Measurements from ENCODE around the gene SAFB2.

SAFB2 gene

DNA sequence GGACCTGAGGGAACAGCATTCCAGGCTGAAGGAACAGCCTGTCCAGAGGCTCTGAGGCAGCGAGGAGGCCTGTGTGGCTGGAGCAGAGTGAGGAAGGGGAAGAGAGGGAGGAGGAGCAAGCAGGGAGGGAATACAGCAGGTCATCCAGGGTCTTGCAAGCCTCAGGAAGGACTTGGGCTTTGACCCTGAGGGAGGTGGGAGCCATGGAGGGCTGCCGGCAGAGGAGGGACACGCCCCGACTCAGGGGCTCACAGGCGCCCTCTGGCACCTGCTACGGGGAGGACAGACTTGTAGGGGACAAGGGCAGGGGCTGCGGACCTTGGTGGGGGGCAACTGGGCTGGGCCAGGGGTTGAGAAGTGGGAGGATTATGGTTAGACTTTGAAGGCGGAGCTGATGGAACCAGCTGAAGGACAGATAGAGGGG lies 59.6 kb downstream of the SAFB2 start:
- TF ChIP-seq, protein P1, sequence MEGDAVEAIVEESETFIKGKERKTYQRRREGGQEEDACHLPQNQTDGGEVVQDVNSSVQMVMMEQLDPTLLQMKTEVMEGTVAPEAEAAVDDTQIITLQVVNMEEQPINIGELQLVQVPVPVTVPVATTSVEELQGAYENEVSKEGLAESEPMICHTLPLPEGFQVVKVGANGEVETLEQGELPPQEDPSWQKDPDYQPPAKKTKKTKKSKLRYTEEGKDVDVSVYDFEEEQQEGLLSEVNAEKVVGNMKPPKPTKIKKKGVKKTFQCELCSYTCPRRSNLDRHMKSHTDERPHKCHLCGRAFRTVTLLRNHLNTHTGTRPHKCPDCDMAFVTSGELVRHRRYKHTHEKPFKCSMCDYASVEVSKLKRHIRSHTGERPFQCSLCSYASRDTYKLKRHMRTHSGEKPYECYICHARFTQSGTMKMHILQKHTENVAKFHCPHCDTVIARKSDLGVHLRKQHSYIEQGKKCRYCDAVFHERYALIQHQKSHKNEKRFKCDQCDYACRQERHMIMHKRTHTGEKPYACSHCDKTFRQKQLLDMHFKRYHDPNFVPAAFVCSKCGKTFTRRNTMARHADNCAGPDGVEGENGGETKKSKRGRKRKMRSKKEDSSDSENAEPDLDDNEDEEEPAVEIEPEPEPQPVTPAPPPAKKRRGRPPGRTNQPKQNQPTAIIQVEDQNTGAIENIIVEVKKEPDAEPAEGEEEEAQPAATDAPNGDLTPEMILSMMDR (conservative IDR thresholded peaks at IDR 0.05), result no peak
- no peak overlapping the region for H3K27ac ChIP-seq

DNA sequence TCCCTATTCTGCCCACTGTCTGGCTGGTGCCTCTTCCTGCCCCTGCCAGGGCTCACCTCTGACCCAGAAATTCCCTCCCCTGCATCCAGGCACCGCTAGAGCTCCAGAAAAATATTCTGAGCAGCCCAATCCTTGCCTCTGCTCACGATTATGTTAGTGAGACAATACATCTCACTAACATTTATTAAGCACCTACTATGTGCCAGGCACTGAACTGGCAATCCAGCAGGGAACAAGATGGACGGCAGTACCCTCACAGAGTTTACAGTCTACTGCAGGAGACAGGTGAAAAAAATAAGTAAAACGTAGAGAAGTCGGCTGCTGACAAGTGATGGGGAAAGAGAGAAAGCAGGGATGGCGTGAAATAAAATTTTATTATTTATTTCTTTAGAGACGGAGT lies 60.3 kb downstream of the SAFB2 start:
- no peak overlapping the region for H3K27ac ChIP-seq
- TF ChIP-seq, protein P1 (conservative IDR thresholded peaks at IDR 0.05), result no peak

DNA sequence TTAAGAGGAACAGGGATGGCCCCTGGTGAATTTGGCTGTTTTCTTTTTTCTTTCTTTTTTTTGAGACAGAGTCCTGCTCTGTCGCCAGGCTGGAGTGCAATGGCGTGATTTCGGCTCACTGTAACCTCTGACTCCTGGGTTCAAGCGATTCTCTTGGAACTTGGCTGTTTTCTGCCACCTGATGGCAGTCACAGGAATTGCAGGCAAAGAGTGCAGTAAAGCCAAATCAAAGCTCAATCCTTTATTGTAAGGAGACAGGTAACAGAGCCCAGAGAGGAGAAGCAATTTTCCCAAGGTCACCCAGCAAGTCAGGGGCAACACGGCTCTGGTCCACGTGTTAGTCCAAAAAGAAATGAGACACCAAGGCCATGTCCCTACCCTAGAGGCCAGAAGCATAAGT lies 61.0 kb downstream of the SAFB2 start:
- TF ChIP-seq, protein P1 (conservative IDR thresholded peaks at IDR 0.05), result peak; percentile 31; the same call in 1 of the 2 replicates
- H3K27ac ChIP-seq, result no peak overlapping the region

DNA sequence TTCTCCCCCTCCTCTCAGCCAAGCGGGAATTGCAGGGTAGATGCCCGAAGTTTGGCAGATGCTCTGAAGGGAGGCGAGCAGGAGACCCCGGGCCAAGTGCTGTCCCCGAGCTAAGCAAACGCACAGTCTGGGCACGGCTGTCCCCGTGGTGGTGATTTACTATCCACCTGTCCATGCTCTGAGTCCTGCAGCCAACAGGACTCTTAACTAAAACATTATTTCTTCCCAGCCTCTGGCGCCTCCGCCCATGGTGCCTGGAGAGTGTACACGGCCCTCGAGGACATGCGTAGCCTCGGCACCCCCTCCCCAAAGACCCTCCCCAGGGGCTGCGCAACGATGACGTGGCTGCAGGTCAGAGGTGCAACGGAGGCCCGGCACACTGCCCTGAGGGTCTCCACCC lies 62.4 kb downstream of the SAFB2 start:
- no peak overlapping the region for H3K27ac ChIP-seq
- TF ChIP-seq, protein P1 (conservative IDR thresholded peaks at IDR 0.05), result no peak

DNA sequence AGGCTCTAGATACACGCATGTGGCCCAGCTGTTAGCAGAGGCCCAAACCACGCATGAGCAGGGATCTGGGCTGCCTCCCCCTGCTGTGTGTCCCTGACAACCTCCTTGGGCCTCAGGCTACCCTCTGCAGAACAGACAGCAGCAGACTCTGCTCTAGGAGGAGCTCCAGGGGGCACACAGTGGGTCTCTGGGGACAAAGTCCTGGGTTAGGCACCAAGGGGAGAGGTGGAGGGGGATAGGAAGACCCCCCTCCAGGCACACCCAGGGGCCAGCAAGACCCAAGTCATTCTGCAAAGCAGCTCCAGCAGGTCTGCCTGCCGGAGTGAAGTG lies 62.8 kb downstream of the SAFB2 start:
- H3K27ac ChIP-seq, result no peak overlapping the region
- TF ChIP-seq, protein P1 (conservative IDR thresholded peaks at IDR 0.05), result no peak

DNA sequence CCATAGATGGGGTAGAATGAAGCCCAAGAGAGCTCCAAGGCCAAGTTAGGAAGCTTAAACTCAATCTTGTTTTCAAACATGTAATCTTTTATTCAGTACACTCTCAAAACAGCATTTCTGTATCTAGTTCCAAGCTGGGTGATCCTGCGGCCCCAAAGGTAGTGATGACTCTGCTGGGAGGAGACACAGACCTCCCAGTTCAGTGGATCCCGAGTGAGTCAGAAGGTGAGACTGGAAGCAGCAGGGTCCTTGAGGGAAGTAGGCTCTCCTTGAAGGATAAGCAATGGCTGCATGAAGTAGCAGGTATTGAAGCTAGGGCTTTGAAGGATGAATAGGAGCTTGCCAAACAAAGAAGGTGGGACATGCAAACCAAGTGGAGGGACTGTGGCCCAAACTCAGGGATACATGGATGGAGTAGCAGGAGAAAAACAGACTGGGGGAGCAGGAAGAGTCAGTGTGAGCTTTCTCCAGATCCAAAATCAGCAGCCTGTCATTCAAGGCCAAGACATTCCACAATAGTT lies 64.4 kb downstream of the SAFB2 start:
- no peak overlapping the region for H3K27ac ChIP-seq
- TF ChIP-seq, protein P1 (conservative IDR thresholded peaks at IDR 0.05), result no peak

DNA sequence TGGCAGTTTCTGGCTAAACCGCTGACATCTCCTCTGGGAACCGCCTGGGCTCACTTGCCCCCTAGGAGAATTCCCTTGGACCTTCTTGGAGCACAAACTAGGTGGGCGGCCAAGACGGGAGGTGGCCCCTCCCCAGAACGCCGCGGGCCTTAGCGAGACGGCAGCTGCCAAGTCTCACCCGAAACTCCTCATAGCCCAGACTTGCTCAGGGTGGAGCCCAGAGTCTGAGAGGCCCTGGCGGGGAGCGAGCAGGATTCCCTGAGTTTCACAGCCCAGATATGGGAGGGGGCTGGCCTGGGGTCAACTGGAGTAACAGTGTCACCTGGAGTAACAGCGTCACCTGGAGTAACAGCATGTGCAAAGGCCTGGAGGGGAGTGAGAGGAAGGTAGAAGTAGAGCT lies 64.9 kb downstream of the SAFB2 start:
- TF ChIP-seq, protein P1 (conservative IDR thresholded peaks at IDR 0.05), result no peak
- H3K27ac ChIP-seq, result no peak overlapping the region
